K562 (cell line): Measurements from ENCODE around the gene HSF2. TPM values are rescaled to one million over a fixed set of nuclear protein-coding genes. Genes with fewer than 3 reads are reported as not detected.

Source experiments
- ATAC-seq: fragments of 200-7000 bp; cut with Tn5 transposase; 3 replicates; pipeline ENCODE4 v1.9.1; 2020; ENCODE audit warnings: moderate library complexity
- BruUV-seq: library from RNA; stranded (reverse); fragments of 400-500 nt; replicated peaks from 2 replicates; lab custom pipeline; 2021; lab: Mats Ljungman, UMichigan
- CTCF ChIA-PET: fragments of 300-600 bp; formaldehyde crosslinking; extraction: SDS; loops from one replicate; lab custom pipeline; 2021; ENCODE audit warnings: low intra/inter-chr PET ratio; lab: Yijun Ruan, JAX
- POLR2A ChIA-PET: fragments of 300-600, 350-650 bp; sonication (Branson Sonifier 250); formaldehyde crosslinking; extraction: SDS; loops from one replicate; lab custom pipeline; 2021; ENCODE audit warnings: antibody characterized with exemption, inconsistent platforms; lab: Yijun Ruan, JAX
- DNase-seq, 4 experiments: peaks; one replicate each; pipeline versions ENCODE4 v3.0.0 to v3.0.0-alpha.2; 2011 to 2018; ENCODE audit warnings: low spot score in 3 of 4, mixed read lengths in 3 of 4; ENCODE audit errors: extremely low read depth in 1 of 4
- FAIRE-seq: peaks from 2 replicates; lab custom pipeline; 2011; peaks lifted over from hg19 to GRCh38; lab: Jason Lieb, UNC
- H2AFZ ChIP-seq: 2 replicates; pipeline ENCODE4 v1.6.0; 2011; ENCODE audit warnings: low read depth, low read length, control low read depth, inconsistent platforms
- H3K27ac ChIP-seq: fragments of 200-600 bp; 3 replicates; pipeline ENCODE4 v1.8.0; 2011; ENCODE audit warnings: low read depth, mild to moderate bottlenecking, control low read depth, inconsistent platforms, low read length, moderate library complexity, mixed read lengths; ENCODE audit errors: extremely low read depth
- H3K27me3 ChIP-seq, 2 experiments: fragments of 300-600 bp in 1 of 2; 2 replicates in 1 of 2; 3 replicates in 1 of 2; pipeline versions ENCODE4 v1.6.0 to v1.8.0; 2011; ENCODE audit warnings: inconsistent platforms in 2 of 2, low read length in 2 of 2, mild to moderate bottlenecking in 1 of 2, mixed read lengths in 1 of 2, moderate library complexity in 1 of 2; ENCODE audit not compliant: control insufficient read depth in 2 of 2, insufficient read depth in 2 of 2
- H3K36me3 ChIP-seq: fragments of 300-600 bp; 3 replicates; pipeline ENCODE4 v1.8.0; 2011; ENCODE audit warnings: mild to moderate bottlenecking, low read length, inconsistent platforms; ENCODE audit not compliant: control insufficient read depth, insufficient read depth
- H3K4me1 ChIP-seq, 2 experiments: fragments of 200-600 bp in 1 of 2; replicated peaks in 1 of 2; 2 replicates in 1 of 2; 3 replicates in 1 of 2; pipeline versions ENCODE4 v1.5.1 to v1.8.0; 2011; ENCODE audit warnings: inconsistent platforms in 2 of 2, low read length in 2 of 2, mild to moderate bottlenecking in 1 of 2, mixed read lengths in 1 of 2, moderate library complexity in 1 of 2; ENCODE audit not compliant: control insufficient read depth in 2 of 2, insufficient read depth in 2 of 2
- H3K4me2 ChIP-seq: 2 replicates; pipeline ENCODE4 v1.6.1; 2011; ENCODE audit warnings: low read length, control low read depth, inconsistent platforms, mixed read lengths; ENCODE audit not compliant: insufficient read depth
- H3K4me3 ChIP-seq: fragments of 200-600 bp; sonication (generic), shearing (Covaris generic); 2 replicates; pipeline ENCODE4 v1.5.1; 2016; ENCODE audit warnings: control low read depth, inconsistent platforms
- H3K79me2 ChIP-seq: fragments of 200-600 bp; 3 replicates; pipeline ENCODE4 v1.8.0; 2011; ENCODE audit warnings: low read length, inconsistent platforms; ENCODE audit not compliant: control insufficient read depth, insufficient read depth
- H3K9ac ChIP-seq, 2 experiments: 2 replicates each; pipeline versions ENCODE4 v1.6.0 to v1.6.1; 2011; ENCODE audit warnings: low read depth in 2 of 2, low read length in 2 of 2, control low read depth in 1 of 2, inconsistent platforms in 1 of 2, mild to moderate bottlenecking in 1 of 2, mixed read lengths in 1 of 2; ENCODE audit not compliant: insufficient read depth in 1 of 2
- H3K9me1 ChIP-seq: one replicate; pipeline ENCODE4 v1.6.0; 2011; ENCODE audit warnings: inconsistent platforms, mild to moderate bottlenecking, low read length, moderate library complexity; ENCODE audit not compliant: control insufficient read depth, insufficient read depth
- H3K9me3 ChIP-seq: replicated peaks from 2 replicates; pipeline ENCODE4 v1.5.1; 2011; ENCODE audit warnings: low read depth, low read length, inconsistent platforms; ENCODE audit not compliant: control insufficient read depth, insufficient read depth
- H4K20me1 ChIP-seq: replicated peaks from 2 replicates; pipeline ENCODE4 v1.6.1; 2011; ENCODE audit warnings: low read length, inconsistent platforms, mixed read lengths; ENCODE audit not compliant: control insufficient read depth, insufficient read depth
- CBFA2T3 ChIP-seq: fragments of 450-650 bp; IDR thresholded peaks from 2 replicates; pipeline ENCODE4 v1.6.1; 2017
- NFIC ChIP-seq: fragments of 450-650 bp; IDR thresholded peaks from 2 replicates; pipeline ENCODE4 v1.6.1; 2017; ENCODE audit warnings: mild to moderate bottlenecking, inconsistent platforms
- RAD51 ChIP-seq: fragments of 450-650 bp; IDR thresholded peaks from 2 replicates; pipeline ENCODE4 v1.7.1; 2016; ENCODE audit warnings: low read depth, mild to moderate bottlenecking, borderline replicate concordance
- ZBTB7A ChIP-seq: IDR thresholded peaks from 2 replicates; pipeline ENCODE4 v1.6.1; 2011; ENCODE audit warnings: low read depth, mild to moderate bottlenecking, low read length, moderate library complexity, borderline replicate concordance; ENCODE audit not compliant: control insufficient read depth
- ZNF644 ChIP-seq: fragments of 200-800 bp; sonication (Bioruptor generic); IDR thresholded peaks from 2 replicates; pipeline ENCODE4 v1.6.1; 2016; ENCODE audit warnings: low read depth, missing genetic modification characterization, missing compliant biosample characterization
- whole genome bisulfite sequencing: fragments of 100-300 bp; shearing (Covaris generic); methylation state at CpG from one replicate; pipeline ENCODE4 v1.1.6; 2016; ENCODE audit warnings: low coverage, mixed read lengths; ENCODE audit not compliant: insufficient coverage; ENCODE audit errors: missing lambda C conversion rate; 5-methylcytosine and 5-hydroxymethylcytosine counted together
- in situ Hi-C: fragments of 300-500 bp; cut with MboI; formaldehyde crosslinking; loops from 4 replicates; pipeline ENCODE4 v1.15.0; 2018; ENCODE audit warnings: inconsistent platforms, mixed read lengths
- intact Hi-C: fragments of 100-400 bp; cut with micrococcal nuclease; formaldehyde crosslinking; loops from 2 replicates; pipeline ENCODE4 v1.14.2; 2022
- polyA plus RNA-seq, 8 experiments: library from polyadenylated mRNA; depleted of rRNA in 4 of 8; stranded (reverse) in 5 of 8; unstranded in 3 of 8; fragments of >200 nt; fragmentation: Nextera tagmentation in 2 of 8; fragmentation: Illumina TruSeq in 1 of 8; extraction: Ambion mirVana in 2 of 8; extraction: Trizol in 1 of 8; gene quantifications; 2 replicates each; pipeline versions ENCODE4 v1.2.1 to v1.2.3, GENCODE V29; 2011 to 2014; ENCODE audit warnings: inconsistent platforms in 1 of 8, missing spikeins in 1 of 8
- total RNA-seq, 7 experiments: library from RNA; depleted of rRNA in 6 of 7; stranded (reverse); fragments of >200 nt in 6 of 7; fragmentation: Illumina TruSeq in 2 of 7; extraction: Trizol in 2 of 7; gene quantifications; 2 replicates each; pipeline versions ENCODE4 v1.2.1 to v1.2.3, GENCODE V29; 2011 to 2021; ENCODE audit warnings: low replicate concordance in 1 of 7

The HSF2 gene
- total and polyA plus RNA-seq, 9 of the 15 experiments (the other 6 are each of a cell fraction or from before 2014, with no cell fraction given), result 19.1 to 73.1 (median 29.2) TPM

GRCh38 chr6:122363769-122364483, 35.5 kb upstream of the HSF2 start:
- ChIA-PET CTCF (no interaction called here), POLR2A (no interaction called here)
- 4% methylated on average over 6 of the region's 6 CpGs for whole genome bisulfite sequencing
- no TSS peak for BruUV-seq
- no peak for ATAC-seq
- H3K4me3 ChIP-seq, result no peak overlapping the region
- no peaks in the 10 kb centered on the region for H3K79me2 ChIP-seq
- H3K36me3 ChIP-seq, result no peaks in the 10 kb centered on the region
- in situ Hi-C loops, result no loop called here
- FAIRE-seq, result no peak
- intact Hi-C loops, result no loop called here
- no peaks in the 10 kb centered on the region for H3K9me3 ChIP-seq
- no peak overlapping the region for H3K27ac ChIP-seq
- no peak overlapping the region for H2AFZ ChIP-seq
- no peak overlapping the region for H3K9ac ChIP-seq
- peaks cover 0 to 10% of the 10 kb centered on the region in 2 experiments; a peak in 3 of 5 replicates for H3K27me3 ChIP-seq
- TF ChIP-seq ZNF644 (tag) (no peak), RAD51 (peak; percentile 43; the same call in 1 of the 2 replicates), CBFA2T3 (peak; percentile 27; the same call in 1 of the 2 replicates), NFIC (peak; percentile 15; the same call in 1 of the 2 replicates), ZBTB7A (no peak)
- DNase-seq, result peak in 1 of 4 experiments; percentile 7
- no peaks in the 10 kb centered on the region for H4K20me1 ChIP-seq
- H3K4me1 ChIP-seq, result no peaks in the 10 kb centered on the region; a peak in 1 of 5 replicates
- no peaks in the 10 kb centered on the region for H3K9me1 ChIP-seq
- H3K4me2 ChIP-seq, result no peak overlapping the region
